HG03066 (cell line): Measurements from ENCODE around the gene EPHB2.
"Not testable (repeated sequence)": the region's sequence is repeated elsewhere in the genome, so short reads cannot be mapped to it uniquely, and the experiment has no call there.

Source experiments
- ATAC-seq: cut with Tn5 transposase; IDR thresholded peaks from one replicate; pipeline ENCODE4 v1.9.1; 2021; ENCODE audit warnings: low read depth; ENCODE audit not compliant: unreplicated experiment

Gene EPHB2

GRCh38 chr1:22830041-22830566, 119.5 kb downstream of the EPHB2 start:
- ATAC-seq = no peak

- no peak for ATAC-seq
Measured at GRCh38 chr1:22830757-22831340, 120.2 kb downstream of the EPHB2 start.

GRCh38 chr1:22831729-22832413, 121.2 kb downstream of the EPHB2 start:
- no peak for ATAC-seq

- no peak for ATAC-seq
Measured at GRCh38 chr1:22832414-22832786, 121.8 kb downstream of the EPHB2 start.

- no peak for ATAC-seq
Measured at GRCh38 chr1:22833699-22834098, 123.1 kb downstream of the EPHB2 start.

DNA sequence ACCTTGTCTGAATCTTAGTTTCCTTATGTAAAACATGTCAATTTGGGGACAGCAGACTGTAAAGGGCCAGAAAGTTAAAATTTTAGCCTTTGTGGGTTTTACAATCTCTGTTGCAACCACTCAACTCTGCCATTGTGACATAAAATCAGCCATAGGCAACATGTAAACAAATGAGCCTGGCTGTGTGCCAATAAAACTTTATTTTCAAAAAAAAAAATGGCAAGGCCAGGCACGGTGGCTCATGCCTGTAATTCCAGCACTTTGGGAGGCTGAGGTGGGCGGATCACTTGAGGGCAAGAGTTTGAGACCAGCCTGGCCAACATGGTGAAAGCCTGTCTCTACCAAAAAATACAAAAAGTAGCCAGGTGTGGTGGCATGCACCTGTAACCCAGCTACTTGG, 123.8 kb downstream of the EPHB2 start:
- not testable (repeated sequence) for ATAC-seq

DNA sequence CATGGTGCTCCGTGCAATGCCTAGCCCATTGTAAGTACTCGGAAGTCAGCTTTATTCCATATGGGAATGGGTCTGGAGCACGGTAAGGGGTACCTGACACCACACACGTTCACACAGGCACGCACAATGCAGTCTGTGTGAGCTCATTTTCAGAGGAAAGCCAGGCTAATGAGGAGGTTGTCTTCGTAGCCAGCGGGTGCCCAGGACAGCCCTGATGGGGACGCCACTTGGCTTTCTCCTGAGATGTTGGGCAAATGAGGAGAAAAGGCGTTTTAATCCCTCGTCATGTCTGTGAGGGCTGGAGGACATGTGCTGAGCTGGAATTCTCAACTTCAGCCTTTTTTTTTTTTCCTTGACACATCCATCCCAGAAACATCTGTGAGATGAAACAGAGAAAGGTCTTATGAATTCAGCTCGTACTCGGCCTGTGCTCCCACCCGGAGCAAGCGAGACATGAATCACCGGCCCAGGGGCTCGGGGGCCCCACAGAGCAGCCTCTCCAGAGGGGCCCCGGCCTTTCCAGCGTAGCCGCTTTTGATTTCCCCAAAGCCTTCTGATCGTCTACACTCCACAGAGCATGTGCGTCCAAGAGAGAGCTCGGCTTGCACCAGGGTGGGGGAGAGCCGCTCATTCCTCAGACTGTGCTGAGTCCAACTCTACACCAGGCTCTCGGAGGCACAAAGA, 125.1 kb downstream of the EPHB2 start:
- ATAC-seq = no peak

DNA sequence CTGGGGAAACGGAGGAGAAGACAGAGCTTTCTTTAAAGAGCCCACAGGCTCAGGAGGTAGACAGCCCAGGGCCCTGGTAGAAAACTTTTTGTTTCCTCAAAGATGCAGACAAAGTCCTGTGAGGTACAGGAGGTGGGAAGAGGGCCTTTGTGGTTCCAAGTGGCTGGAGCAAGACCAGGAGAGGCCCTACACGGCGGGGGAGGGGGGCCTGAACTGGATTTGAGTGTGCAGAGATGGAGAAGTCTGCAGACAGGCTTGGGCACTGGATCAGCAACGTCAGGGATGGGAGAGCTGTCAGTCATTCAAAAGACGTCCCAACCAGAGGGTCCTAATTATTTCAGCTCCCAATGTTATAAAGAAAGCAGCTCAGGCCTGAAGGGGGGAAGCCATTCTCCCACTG, 126.2 kb downstream of the EPHB2 start:
- no peak for ATAC-seq

DNA sequence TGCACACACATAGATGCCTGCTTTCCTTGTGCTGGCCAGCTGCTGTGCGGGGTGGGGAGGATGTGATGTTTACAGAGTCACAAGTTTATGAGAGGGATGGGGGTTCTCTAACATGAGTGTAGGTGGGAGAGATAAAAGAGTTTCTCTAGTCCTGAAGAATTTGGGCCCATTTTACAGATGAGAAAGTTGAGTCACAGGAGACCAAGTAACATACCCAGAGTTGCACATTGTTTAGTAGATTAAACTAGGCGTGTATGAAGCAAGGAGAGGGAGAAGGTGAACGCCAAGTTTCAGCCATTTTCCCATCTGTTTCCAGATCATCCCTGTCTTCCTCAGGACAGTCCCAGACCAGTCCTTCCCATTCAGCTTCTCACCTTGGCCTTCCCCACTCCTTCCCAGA, 126.7 kb downstream of the EPHB2 start:
- ATAC-seq = no peak

DNA sequence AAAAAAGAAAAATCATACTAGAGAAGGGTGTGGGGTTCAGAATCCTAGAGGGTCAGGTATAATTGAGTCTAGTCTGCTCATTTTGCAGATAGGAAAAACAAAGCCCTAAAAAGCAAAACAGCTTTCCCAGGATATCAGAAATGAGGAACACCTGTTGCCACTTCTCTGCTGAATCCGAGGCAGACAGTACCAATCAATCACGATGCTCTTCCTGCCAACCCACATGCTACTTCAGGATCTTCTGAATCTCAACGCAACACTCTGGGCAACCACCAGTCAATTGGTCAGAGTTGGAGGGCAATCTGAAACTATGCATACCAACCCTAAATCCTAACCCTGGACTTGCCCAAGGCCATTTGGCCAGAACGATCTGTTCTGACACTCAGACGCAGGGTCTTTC, 128.3 kb downstream of the EPHB2 start:
- no peak for ATAC-seq

DNA sequence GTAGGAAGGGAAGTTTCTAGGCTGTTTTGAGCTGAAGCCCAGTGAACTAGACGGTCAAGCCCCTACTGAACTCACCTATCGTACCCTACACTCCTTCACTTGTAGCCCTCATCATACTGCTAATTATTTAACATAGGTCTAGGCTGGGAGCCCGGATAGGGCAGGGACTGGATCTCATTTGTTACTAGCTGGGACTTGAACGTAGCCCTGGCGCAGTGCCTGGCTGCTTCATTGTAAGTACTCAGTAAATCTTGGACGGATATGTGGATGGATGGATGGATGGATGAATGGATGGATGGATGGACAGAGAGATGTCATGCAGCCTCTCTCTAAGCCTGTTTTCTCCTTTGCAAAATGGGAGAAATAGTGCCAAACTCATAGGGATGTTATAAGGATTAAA, 129.2 kb downstream of the EPHB2 start:
- ATAC-seq = no peak

GRCh38 chr1:22841142-22841541, 130.5 kb downstream of the EPHB2 start:
- no peak for ATAC-seq

- ATAC-seq = no peak
Measured at GRCh38 chr1:22841860-22842281, 131.2 kb downstream of the EPHB2 start.

GRCh38 chr1:22843441-22844183, 133.0 kb downstream of the EPHB2 start:
- ATAC-seq = not testable (repeated sequence)

DNA sequence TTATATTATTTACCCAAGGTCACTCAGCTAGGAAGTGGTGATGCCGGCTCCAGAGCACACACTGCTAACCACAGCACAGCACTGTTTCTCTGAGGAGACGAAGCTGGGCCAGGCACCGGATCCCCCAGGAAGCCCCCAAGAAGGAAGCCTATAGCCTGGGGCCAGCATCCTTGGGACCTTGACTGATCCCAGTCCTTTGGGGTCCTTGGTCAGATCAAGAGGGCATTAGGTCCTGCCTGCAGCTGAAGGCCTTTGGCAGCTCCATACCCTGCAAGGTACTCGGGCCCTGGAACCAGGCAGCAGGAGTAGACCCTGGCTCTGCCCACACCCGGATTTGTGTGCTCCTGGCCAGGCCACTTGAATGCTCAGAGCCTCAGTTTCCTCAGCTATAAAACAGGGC, 134.0 kb downstream of the EPHB2 start:
- ATAC-seq = no peak

DNA sequence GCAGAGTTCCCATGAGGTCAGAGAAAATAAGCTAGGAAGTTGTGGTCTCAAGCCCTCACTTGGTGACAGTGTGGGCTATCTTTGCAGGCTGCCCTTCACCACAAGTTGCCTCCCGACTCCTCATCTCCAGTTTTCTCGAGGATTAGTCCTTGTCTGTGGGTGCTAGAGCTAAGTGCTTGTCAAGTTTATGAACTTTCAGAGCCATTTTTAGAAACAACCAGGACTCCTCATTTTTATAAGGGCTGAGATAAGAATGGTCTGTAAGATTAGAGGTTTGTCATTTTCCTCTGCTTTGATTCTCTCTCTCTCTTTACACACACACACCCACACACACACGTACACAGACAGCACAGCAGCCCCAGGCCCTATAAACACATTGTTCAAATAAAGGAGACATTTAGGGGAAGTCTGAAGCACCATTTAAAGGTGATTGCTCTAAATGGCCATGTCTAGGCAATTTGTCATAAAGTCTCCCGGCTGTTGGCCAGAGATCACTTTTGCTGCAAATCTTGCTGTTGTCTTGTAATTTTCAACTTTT, 134.8 kb downstream of the EPHB2 start:
- no peak for ATAC-seq

GRCh38 chr1:22846458-22846857, 135.8 kb downstream of the EPHB2 start:
- ATAC-seq = no peak

GRCh38 chr1:22847249-22847648, 136.6 kb downstream of the EPHB2 start:
- ATAC-seq = no peak

- no peak for ATAC-seq
Measured at GRCh38 chr1:22847709-22848108, 137.1 kb downstream of the EPHB2 start.

DNA sequence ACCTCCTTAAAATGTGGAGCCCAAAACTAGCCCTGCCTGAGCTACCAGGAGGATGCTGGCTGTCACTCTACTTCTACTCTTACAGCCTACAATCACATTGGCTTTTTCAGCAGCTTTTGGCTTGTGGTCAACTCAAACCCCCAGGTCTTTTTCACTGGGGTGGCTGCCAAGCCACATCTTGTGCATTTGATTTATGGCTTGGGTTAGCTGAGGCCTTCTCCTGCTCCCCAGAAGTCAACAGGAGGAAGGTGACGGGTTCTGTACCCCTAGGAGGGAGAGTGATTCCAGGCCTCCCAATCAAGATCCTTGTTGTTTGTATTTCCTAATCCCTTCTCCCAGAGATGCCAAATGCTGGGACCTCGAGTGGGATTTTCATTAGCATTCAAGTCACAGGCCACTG, 137.8 kb downstream of the EPHB2 start:
- ATAC-seq = no peak

- ATAC-seq = no peak
Measured at GRCh38 chr1:22849770-22850169, 139.1 kb downstream of the EPHB2 start.
